K562 (cell line): Measurements from ENCODE around the gene CRACR2B. TPM values are rescaled to one million over a fixed set of nuclear protein-coding genes. Genes with fewer than 3 reads are reported as not detected.

Source experiments
- CREM ChIP-seq: IDR thresholded peaks from 2 replicates; pipeline ENCODE4 v1.6.1; 2014; ENCODE audit warnings: antibody characterized with exemption, low read depth
- GMEB1 ChIP-seq: fragments of 250-450 bp; sonication (Bioruptor Pico); IDR thresholded peaks from 2 replicates; pipeline ENCODE4 v1.4.0; 2020; ENCODE audit warnings: mild to moderate bottlenecking
- GTF3C2 ChIP-seq: IDR thresholded peaks from 3 replicates; pipeline ENCODE4 v1.6.1; 2011; ENCODE audit warnings: borderline replicate concordance, mild to moderate bottlenecking, moderate library complexity; ENCODE audit not compliant: insufficient read length; ENCODE audit errors: extremely low read depth
- polyA plus RNA-seq, 8 experiments: library from polyadenylated mRNA; depleted of rRNA in 4 of 8; stranded (reverse) in 5 of 8; unstranded in 3 of 8; fragments of >200 nt; fragmentation: Nextera tagmentation in 2 of 8; fragmentation: Illumina TruSeq in 1 of 8; extraction: Ambion mirVana in 2 of 8; extraction: Trizol in 1 of 8; gene quantifications; 2 replicates each; pipeline versions ENCODE4 v1.2.1 to v1.2.3, GENCODE V29; 2011 to 2014; ENCODE audit warnings: inconsistent platforms in 1 of 8, missing spikeins in 1 of 8
- total RNA-seq, 7 experiments: library from RNA; depleted of rRNA in 6 of 7; stranded (reverse); fragments of >200 nt in 6 of 7; fragmentation: Illumina TruSeq in 2 of 7; extraction: Trizol in 2 of 7; gene quantifications; 2 replicates each; pipeline versions ENCODE4 v1.2.1 to v1.2.3, GENCODE V29; 2011 to 2021; ENCODE audit warnings: low replicate concordance in 1 of 7
- TF ChIP-seq, protein P1 (sequence below), 2 experiments: fragments of 450-650 bp; formaldehyde crosslinking in 1 of 2; IDR thresholded peaks; 2 replicates each; pipeline versions ENCODE4 v1.4.0 to v1.6.1; 2014 to 2020; ENCODE audit warnings: mild to moderate bottlenecking in 2 of 2, borderline replicate concordance in 1 of 2, low read depth in 1 of 2

CRACR2B gene
- total and polyA plus RNA-seq, 9 of the 15 experiments (the other 6 are each of a cell fraction or from before 2014, with no cell fraction given): 0.10 to 51.0 (median 6.0) TPM

DNA sequence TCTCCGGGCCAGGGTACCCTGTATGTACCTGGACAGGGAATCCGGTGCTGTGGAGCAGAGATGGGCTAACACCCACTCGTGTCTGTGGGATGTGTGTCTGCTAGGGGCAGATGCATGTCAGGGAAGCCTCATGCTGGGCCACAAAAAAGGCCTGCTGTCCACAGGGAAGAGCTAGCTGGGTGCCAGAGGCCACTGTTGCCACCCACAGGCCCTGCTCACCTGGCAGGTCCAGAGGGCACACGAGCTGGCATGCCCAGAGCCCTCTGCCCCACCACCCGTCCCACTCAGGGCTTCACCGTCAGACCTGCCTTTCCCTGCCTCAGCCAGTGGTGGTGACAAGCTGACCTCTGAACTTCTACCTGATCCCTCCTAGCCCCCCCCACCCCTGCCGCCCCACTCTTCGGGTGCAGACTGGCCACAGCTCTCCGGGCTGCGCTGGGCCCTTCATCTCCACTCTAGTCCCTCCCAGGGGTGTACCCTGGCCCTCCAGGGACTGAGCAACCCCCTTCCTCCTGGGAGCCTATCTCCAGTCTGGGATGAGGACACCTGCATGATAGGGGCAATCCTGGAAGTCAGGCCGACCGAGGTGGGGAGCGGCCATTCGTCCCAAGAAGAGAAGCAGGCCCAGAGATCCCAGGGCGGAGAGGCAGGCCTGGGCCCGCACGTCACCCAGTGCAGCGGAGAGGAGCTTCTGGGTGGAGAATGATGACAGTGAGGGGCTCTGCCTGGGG, 31.0 kb upstream of the CRACR2B start (continued):
- TF ChIP-seq, protein P1, sequence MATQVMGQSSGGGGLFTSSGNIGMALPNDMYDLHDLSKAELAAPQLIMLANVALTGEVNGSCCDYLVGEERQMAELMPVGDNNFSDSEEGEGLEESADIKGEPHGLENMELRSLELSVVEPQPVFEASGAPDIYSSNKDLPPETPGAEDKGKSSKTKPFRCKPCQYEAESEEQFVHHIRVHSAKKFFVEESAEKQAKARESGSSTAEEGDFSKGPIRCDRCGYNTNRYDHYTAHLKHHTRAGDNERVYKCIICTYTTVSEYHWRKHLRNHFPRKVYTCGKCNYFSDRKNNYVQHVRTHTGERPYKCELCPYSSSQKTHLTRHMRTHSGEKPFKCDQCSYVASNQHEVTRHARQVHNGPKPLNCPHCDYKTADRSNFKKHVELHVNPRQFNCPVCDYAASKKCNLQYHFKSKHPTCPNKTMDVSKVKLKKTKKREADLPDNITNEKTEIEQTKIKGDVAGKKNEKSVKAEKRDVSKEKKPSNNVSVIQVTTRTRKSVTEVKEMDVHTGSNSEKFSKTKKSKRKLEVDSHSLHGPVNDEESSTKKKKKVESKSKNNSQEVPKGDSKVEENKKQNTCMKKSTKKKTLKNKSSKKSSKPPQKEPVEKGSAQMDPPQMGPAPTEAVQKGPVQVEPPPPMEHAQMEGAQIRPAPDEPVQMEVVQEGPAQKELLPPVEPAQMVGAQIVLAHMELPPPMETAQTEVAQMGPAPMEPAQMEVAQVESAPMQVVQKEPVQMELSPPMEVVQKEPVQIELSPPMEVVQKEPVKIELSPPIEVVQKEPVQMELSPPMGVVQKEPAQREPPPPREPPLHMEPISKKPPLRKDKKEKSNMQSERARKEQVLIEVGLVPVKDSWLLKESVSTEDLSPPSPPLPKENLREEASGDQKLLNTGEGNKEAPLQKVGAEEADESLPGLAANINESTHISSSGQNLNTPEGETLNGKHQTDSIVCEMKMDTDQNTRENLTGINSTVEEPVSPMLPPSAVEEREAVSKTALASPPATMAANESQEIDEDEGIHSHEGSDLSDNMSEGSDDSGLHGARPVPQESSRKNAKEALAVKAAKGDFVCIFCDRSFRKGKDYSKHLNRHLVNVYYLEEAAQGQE (IDR thresholded peaks at IDR 0.05; ENCODE audit: borderline replicate concordance): no peak
- TF ChIP-seq, protein P1 (CRISPR knock-in tag; IDR thresholded peaks at IDR 0.05; ENCODE audit: low read depth): no peak
- TF ChIP-seq GTF3C2 (no peak), GMEB1 (CRISPR knock-in tag) (no peak), CREM (peak; percentile 20; the same call in 1 of the 2 replicates)
